IMR-90 (cell line): ENCODE data around the gene LSM7. TPM values are rescaled to one million over a fixed set of nuclear protein-coding genes. Genes with fewer than 3 reads are reported as not detected.

Source experiments
- ATAC-seq: fragments of 200-7000 bp; cut with Tn5 transposase; 2 replicates; pipeline ENCODE4 v1.9.1; 2020; ENCODE audit warnings: low read depth, mild to moderate bottlenecking, moderate library complexity
- BruUV-seq: library from RNA; stranded (reverse); fragments of 400-500 nt; replicated peaks from 2 replicates; lab custom pipeline; 2021; lab: Mats Ljungman, UMichigan
- CTCF ChIA-PET: fragments of 300-600 bp; formaldehyde crosslinking; extraction: SDS; loops from one replicate; lab custom pipeline; 2021; ENCODE audit warnings: antibody characterized with exemption; lab: Yijun Ruan, JAX
- POLR2A ChIA-PET: fragments of 300-600 bp; sonication (Branson Sonifier 250); formaldehyde crosslinking; loops from one replicate; lab custom pipeline; 2022; ENCODE audit warnings: antibody characterized with exemption; ENCODE audit not compliant: unreplicated experiment; lab: Charles Lee
- DNase-seq: peaks from one replicate; pipeline ENCODE4 v3.0.0; 2013
- H2AFZ ChIP-seq: replicated peaks from 2 replicates; pipeline ENCODE3; 2013; ENCODE audit warnings: low read length, mild to moderate bottlenecking; ENCODE audit not compliant: poor library complexity
- H2AK5ac ChIP-seq: 2 replicates; pipeline ENCODE4 v1.6.1; 2013; ENCODE audit warnings: low read depth, low read length, inconsistent platforms
- H2AK9ac ChIP-seq: replicated peaks from 2 replicates; pipeline ENCODE3; 2013; ENCODE audit warnings: mild to moderate bottlenecking, low read depth, low read length, moderate library complexity; ENCODE audit not compliant: poor library complexity
- H2BK120ac ChIP-seq: 2 replicates; pipeline ENCODE4 v1.6.1; 2013; ENCODE audit warnings: low read depth, low read length, inconsistent platforms
- H2BK15ac ChIP-seq: 3 replicates; pipeline ENCODE4 v1.6.1; 2013; ENCODE audit warnings: low read depth, low read length, inconsistent platforms
- H2BK20ac ChIP-seq: 2 replicates; pipeline ENCODE4 v1.6.1; 2013; ENCODE audit warnings: low read depth, mild to moderate bottlenecking, inconsistent platforms, low read length, moderate library complexity
- H2BK5ac ChIP-seq: 2 replicates; pipeline ENCODE4 v1.6.1; 2013; ENCODE audit warnings: mild to moderate bottlenecking, low read depth, low read length, inconsistent platforms; ENCODE audit not compliant: poor library complexity, severe bottlenecking
- H3K14ac ChIP-seq: replicated peaks from 2 replicates; pipeline ENCODE4 v1.6.1; 2013; ENCODE audit warnings: low read depth, low read length, inconsistent platforms
- H3K18ac ChIP-seq: 2 replicates; pipeline ENCODE4 v1.6.1; 2013; ENCODE audit warnings: low read depth, low read length, control low read depth
- H3K23ac ChIP-seq: 2 replicates; pipeline ENCODE4 v1.6.1; 2013; ENCODE audit warnings: low read depth, low read length, inconsistent platforms
- H3K27ac ChIP-seq: 2 replicates; pipeline ENCODE4 v1.5.1; 2013; ENCODE audit warnings: mild to moderate bottlenecking, control low read depth, low read length; ENCODE audit not compliant: insufficient read depth
- H3K27me3 ChIP-seq: 2 replicates; pipeline ENCODE4 v1.6.1; 2013; ENCODE audit warnings: low read length; ENCODE audit not compliant: control insufficient read depth, insufficient read depth
- H3K36me3 ChIP-seq: 2 replicates; pipeline ENCODE4 v1.6.1; 2013; ENCODE audit warnings: low read length, mixed read lengths; ENCODE audit not compliant: control insufficient read depth, insufficient read depth
- H3K4ac ChIP-seq: 2 replicates; pipeline ENCODE4 v1.6.1; 2013; ENCODE audit warnings: low read depth, low read length, inconsistent platforms
- H3K4me1 ChIP-seq: 2 replicates; pipeline ENCODE4 v1.6.1; 2013; ENCODE audit warnings: low read length, mixed read lengths; ENCODE audit not compliant: control insufficient read depth, insufficient read depth
- H3K4me2 ChIP-seq: 2 replicates; pipeline ENCODE4 v1.6.1; 2013; ENCODE audit warnings: low read depth, mild to moderate bottlenecking, control low read depth, low read length, moderate library complexity
- H3K4me3 ChIP-seq: 2 replicates; pipeline ENCODE4 v1.5.1; 2013; ENCODE audit warnings: low read depth, mild to moderate bottlenecking, control low read depth, low read length, moderate library complexity; ENCODE audit not compliant: insufficient read depth
- H3K56ac ChIP-seq: 2 replicates; pipeline ENCODE4 v1.6.1; 2013; ENCODE audit warnings: low read length, inconsistent platforms; ENCODE audit not compliant: insufficient read depth; ENCODE audit errors: extremely low read depth
- H3K79me1 ChIP-seq, 2 experiments: 2 replicates each; pipeline ENCODE4 v1.6.1; 2013; ENCODE audit warnings: low read length in 2 of 2, inconsistent platforms in 1 of 2, low read depth in 1 of 2
- H3K9ac ChIP-seq: 2 replicates; pipeline ENCODE4 v1.6.1; 2013; ENCODE audit warnings: low read depth, low read length, control low read depth
- H3K9me1 ChIP-seq: 2 replicates; pipeline ENCODE4 v1.6.1; 2013; ENCODE audit warnings: low read length, inconsistent platforms; ENCODE audit not compliant: insufficient read depth
- H3K9me3 ChIP-seq: 2 replicates; pipeline ENCODE4 v1.6.1; 2013; ENCODE audit warnings: low read length; ENCODE audit not compliant: control insufficient read depth, insufficient read depth
- H4K20me1 ChIP-seq: 2 replicates; pipeline ENCODE4 v1.6.1; 2013; ENCODE audit warnings: low read length, inconsistent platforms; ENCODE audit not compliant: insufficient read depth
- H4K5ac ChIP-seq: 2 replicates; pipeline ENCODE4 v1.6.1; 2013; ENCODE audit warnings: mild to moderate bottlenecking, low read depth, low read length, control low read depth
- H4K8ac ChIP-seq, 2 experiments: 2 replicates each; pipeline ENCODE4 v1.6.1; 2013; ENCODE audit warnings: low read depth in 2 of 2, low read length in 2 of 2, control low read depth in 1 of 2, inconsistent platforms in 1 of 2
- H4K91ac ChIP-seq: 2 replicates; pipeline ENCODE4 v1.6.1; 2013; ENCODE audit warnings: low read depth, low read length, inconsistent platforms; ENCODE audit not compliant: insufficient read depth
- BHLHE40 ChIP-seq: fragments of 150-350 bp; IDR thresholded peaks from 2 replicates; pipeline ENCODE4 v1.6.1; 2016; ENCODE audit warnings: mild to moderate bottlenecking, low read depth, low read length
- CEBPB ChIP-seq: IDR thresholded peaks from 2 replicates; pipeline ENCODE4 v1.6.1; 2012; ENCODE audit warnings: low read depth, low read length, improper control_type of control experiment
- CHD1 ChIP-seq: IDR thresholded peaks from 2 replicates; pipeline ENCODE4 v1.6.1; 2012; ENCODE audit warnings: low read depth, low read length, improper control_type of control experiment
- FOS ChIP-seq: fragments of 150-350 bp; IDR thresholded peaks from 2 replicates; pipeline ENCODE4 v1.6.1; 2016; ENCODE audit warnings: low read depth, low read length
- MAFK ChIP-seq: IDR thresholded peaks from 2 replicates; pipeline ENCODE4 v1.6.1; 2012; ENCODE audit warnings: low read depth, low read length, improper control_type of control experiment
- MAZ ChIP-seq: IDR thresholded peaks from 2 replicates; pipeline ENCODE4 v1.6.1; 2012; ENCODE audit warnings: low read depth, mild to moderate bottlenecking, low read length, improper control_type of control experiment, moderate library complexity, borderline replicate concordance
- MXI1 ChIP-seq: IDR thresholded peaks from 2 replicates; pipeline ENCODE4 v1.6.1; 2012; ENCODE audit warnings: low read depth, mild to moderate bottlenecking, low read length, moderate library complexity, borderline replicate concordance
- NFE2L2 ChIP-seq: fragments of 150-350 bp; IDR thresholded peaks from 2 replicates; pipeline ENCODE4 v1.6.1; 2016; ENCODE audit warnings: low read depth, mild to moderate bottlenecking, low read length
- POLR2A ChIP-seq: IDR thresholded peaks from 2 replicates; pipeline ENCODE4 v1.6.1; 2012; ENCODE audit warnings: mild to moderate bottlenecking, low read depth, low read length
- RAD21 ChIP-seq: IDR thresholded peaks from 2 replicates; pipeline ENCODE4 v1.6.1; 2012; ENCODE audit warnings: low read length, improper control_type of control experiment
- RCOR1 ChIP-seq: IDR thresholded peaks from 2 replicates; pipeline ENCODE4 v1.6.1; 2012; ENCODE audit warnings: mild to moderate bottlenecking, low read length, improper control_type of control experiment; ENCODE audit not compliant: insufficient replicate concordance
- RFX5 ChIP-seq: IDR thresholded peaks from 2 replicates; pipeline ENCODE4 v1.8.0; 2012; ENCODE audit warnings: low read depth, mild to moderate bottlenecking, low read length, moderate library complexity
- SMC3 ChIP-seq: fragments of 150-350 bp; IDR thresholded peaks from 2 replicates; pipeline ENCODE4 v1.6.1; 2016; ENCODE audit warnings: low read depth, mild to moderate bottlenecking, antibody characterized with exemption, low read length, moderate library complexity
- WGBS, 2 experiments: methylation state at CpG; one replicate each; pipeline versions ENCODE4 v1.1.5 to v1.1.7; 2013; ENCODE audit warnings: missing lambda C conversion rate in 2 of 2; ENCODE audit not compliant: insufficient read length in 1 of 2; ENCODE audit errors: extremely low coverage in 2 of 2; 5-methylcytosine and 5-hydroxymethylcytosine counted together
- dilution Hi-C: fragments of 300-500 bp; cut with HindIII; formaldehyde crosslinking; loops from one replicate; pipeline ENCODE4 v1.14.3; 2018; ENCODE audit warnings: low sequenced_read_pairs; ENCODE audit not compliant: unreplicated experiment
- in situ Hi-C: fragments of 300-500 bp; cut with MboI; formaldehyde crosslinking; loops from 3 replicates; pipeline ENCODE4 v1.14.3; 2019; ENCODE audit warnings: low sequenced_read_pairs, inconsistent platforms, mixed read lengths
- intact Hi-C: fragments of 100-400 bp; cut with micrococcal nuclease; formaldehyde crosslinking; loops from 2 replicates; pipeline ENCODE4 v1.10.0; 2022
- polyA plus RNA-seq, 3 experiments: library from polyadenylated mRNA; depleted of rRNA; stranded (reverse); fragments of >200 nt; gene quantifications; 2 replicates each; pipeline ENCODE4 v1.2.3, GENCODE V29; 2012; ENCODE audit warnings: low replicate concordance in 1 of 3
- total RNA-seq: library from RNA; depleted of rRNA; stranded (reverse); fragments of >200 nt; gene quantifications from 2 replicates; pipeline ENCODE4 v1.2.3, GENCODE V29; 2012
- TF ChIP-seq, protein P1 (sequence below): fragments of 150-350 bp; IDR thresholded peaks from 2 replicates; pipeline ENCODE4 v1.6.1; 2017; ENCODE audit warnings: mild to moderate bottlenecking, antibody characterized with exemption, low read length, low read depth
- TF ChIP-seq, protein P2 (sequence below): fragments of 150-350 bp; IDR thresholded peaks from 2 replicates; pipeline ENCODE4 v1.6.1; 2016; ENCODE audit warnings: low read depth, mild to moderate bottlenecking, low read length, moderate library complexity, borderline replicate concordance
- TF ChIP-seq, protein P3 (sequence below): conservative IDR thresholded peaks from 2 replicates; pipeline ENCODE4 v1.5.1; 2012; ENCODE audit warnings: mild to moderate bottlenecking, low read depth, low read length, improper control_type of control experiment

LSM7 gene
- total and polyA plus RNA-seq, 2 of the 4 experiments (the other 2 are of a cell fraction), result 145 to 708 TPM

DNA sequence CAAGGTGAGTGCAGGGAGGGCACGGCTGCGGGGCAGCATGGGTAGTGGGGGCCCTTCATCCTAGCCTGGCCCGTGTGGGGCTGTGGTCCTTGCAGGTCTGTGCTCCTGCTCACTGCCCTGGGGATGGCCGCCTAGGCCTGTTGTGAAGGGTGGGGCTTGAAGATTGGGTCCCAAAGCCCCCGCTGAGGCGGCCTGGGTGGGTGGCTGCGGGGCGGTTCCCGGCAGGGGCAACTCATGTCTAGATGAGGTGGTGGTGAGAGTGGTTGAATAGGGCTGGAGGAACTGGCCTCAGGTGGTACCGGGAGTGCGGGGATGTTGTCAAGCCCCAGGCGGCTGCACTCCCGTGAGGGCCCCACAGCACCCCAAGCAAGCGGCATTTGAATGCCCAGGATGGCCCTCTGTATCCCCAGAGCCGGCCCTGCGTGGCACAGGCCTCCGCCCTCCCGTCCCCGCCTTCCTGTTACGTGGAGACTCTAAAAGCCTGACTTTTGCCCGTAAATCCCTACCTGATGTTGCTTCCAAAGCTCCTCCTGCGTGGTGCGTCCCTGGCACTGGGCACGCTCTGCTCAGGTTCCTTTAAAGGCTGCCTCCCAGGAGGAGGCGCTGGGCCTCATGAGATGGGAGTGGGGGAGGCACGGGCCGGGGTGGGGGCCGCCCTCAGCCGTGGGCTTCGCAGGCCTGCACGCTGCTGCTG, 15.1 kb upstream of the LSM7 start:
- Histone ChIP-seq H3K4me2 (no peak overlapping the region), H3K9ac (no peak overlapping the region), H4K8ac (no peak overlapping the region), H3K56ac (no peak overlapping the region), H2BK5ac (no peak overlapping the region), H4K91ac (no peak overlapping the region), H2AK9ac (no peak overlapping the region), H3K14ac (no peak overlapping the region), H3K36me3 (peaks cover 40% of the 10 kb centered on the region), H3K9me1 (no peaks in the 10 kb centered on the region), H4K20me1 (no peaks in the 10 kb centered on the region), H2AFZ (no peak overlapping the region), H3K4me1 (no peaks in the 10 kb centered on the region), H3K27me3 (no peaks in the 10 kb centered on the region), H3K4ac (no peak overlapping the region), H2AK5ac (no peak overlapping the region), H2BK20ac (no peak overlapping the region), H2BK120ac (no peak overlapping the region), H3K27ac (no peak overlapping the region), H4K5ac (no peak overlapping the region), H3K9me3 (no peaks in the 10 kb centered on the region), H3K4me3 (no peak overlapping the region), H3K18ac (no peak overlapping the region), H3K79me1 (peaks cover 0 to 9% of the 10 kb centered on the region in 2 experiments; a peak in 1 of 4 replicates), H2BK15ac (no peak overlapping the region), H3K23ac (no peak overlapping the region)
- CTCF ChIA-PET, result no interaction called here
- in situ Hi-C loops (no loop called here), dilution Hi-C loops (no loop called here), intact Hi-C loops (no loop called here)
- TF ChIP-seq SMC3 (no peak), RAD21 (no peak), RFX5 (no peak), MAZ (no peak), FOS (no peak), RCOR1 (no peak), NFE2L2 (no peak), MAFK (no peak), POLR2A (no peak), BHLHE40 (no peak), CHD1 (no peak), CEBPB (no peak), MXI1 (no peak)
- TF ChIP-seq, protein P1, sequence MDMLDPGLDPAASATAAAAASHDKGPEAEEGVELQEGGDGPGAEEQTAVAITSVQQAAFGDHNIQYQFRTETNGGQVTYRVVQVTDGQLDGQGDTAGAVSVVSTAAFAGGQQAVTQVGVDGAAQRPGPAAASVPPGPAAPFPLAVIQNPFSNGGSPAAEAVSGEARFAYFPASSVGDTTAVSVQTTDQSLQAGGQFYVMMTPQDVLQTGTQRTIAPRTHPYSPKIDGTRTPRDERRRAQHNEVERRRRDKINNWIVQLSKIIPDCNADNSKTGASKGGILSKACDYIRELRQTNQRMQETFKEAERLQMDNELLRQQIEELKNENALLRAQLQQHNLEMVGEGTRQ, result no peak
- TF ChIP-seq, protein P2, sequence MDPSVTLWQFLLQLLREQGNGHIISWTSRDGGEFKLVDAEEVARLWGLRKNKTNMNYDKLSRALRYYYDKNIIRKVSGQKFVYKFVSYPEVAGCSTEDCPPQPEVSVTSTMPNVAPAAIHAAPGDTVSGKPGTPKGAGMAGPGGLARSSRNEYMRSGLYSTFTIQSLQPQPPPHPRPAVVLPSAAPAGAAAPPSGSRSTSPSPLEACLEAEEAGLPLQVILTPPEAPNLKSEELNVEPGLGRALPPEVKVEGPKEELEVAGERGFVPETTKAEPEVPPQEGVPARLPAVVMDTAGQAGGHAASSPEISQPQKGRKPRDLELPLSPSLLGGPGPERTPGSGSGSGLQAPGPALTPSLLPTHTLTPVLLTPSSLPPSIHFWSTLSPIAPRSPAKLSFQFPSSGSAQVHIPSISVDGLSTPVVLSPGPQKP, result no peak
- TF ChIP-seq, protein P3, sequence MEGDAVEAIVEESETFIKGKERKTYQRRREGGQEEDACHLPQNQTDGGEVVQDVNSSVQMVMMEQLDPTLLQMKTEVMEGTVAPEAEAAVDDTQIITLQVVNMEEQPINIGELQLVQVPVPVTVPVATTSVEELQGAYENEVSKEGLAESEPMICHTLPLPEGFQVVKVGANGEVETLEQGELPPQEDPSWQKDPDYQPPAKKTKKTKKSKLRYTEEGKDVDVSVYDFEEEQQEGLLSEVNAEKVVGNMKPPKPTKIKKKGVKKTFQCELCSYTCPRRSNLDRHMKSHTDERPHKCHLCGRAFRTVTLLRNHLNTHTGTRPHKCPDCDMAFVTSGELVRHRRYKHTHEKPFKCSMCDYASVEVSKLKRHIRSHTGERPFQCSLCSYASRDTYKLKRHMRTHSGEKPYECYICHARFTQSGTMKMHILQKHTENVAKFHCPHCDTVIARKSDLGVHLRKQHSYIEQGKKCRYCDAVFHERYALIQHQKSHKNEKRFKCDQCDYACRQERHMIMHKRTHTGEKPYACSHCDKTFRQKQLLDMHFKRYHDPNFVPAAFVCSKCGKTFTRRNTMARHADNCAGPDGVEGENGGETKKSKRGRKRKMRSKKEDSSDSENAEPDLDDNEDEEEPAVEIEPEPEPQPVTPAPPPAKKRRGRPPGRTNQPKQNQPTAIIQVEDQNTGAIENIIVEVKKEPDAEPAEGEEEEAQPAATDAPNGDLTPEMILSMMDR, result no peak
- no peak for DNase-seq
- 100% methylated on average over 6 of the region's 31 CpGs; no CpG with 5 or more reads in 1 of the 2 experiments for WGBS, 2 experiments
- no peak for ATAC-seq
- no TSS peak for BruUV-seq
- POLR2A ChIA-PET, result no interaction called here
